Lower leg skin (tissue), 3 donors: Measurements from ENCODE around the gene MPHOSPH10.
"Not testable (repeated sequence)": the region's sequence is repeated elsewhere in the genome, so short reads cannot be mapped to it uniquely, and the experiment has no call there.

Source experiments
- POLR2A ChIP-seq, 2 donors: fragments of 450-650 bp; IDR thresholded peaks; one replicate each; pipeline ENCODE4 v1.6.1; 2016 to 2017; ENCODE audit warnings: antibody characterized with exemption in 2 of 2, mild to moderate bottlenecking in 1 of 2, moderate library complexity in 1 of 2
- TF ChIP-seq, protein P1 (sequence below), 3 donors: fragments of 450-650 bp; IDR thresholded peaks; one replicate each; pipeline ENCODE4 v1.5.1; 2016; ENCODE audit warnings: antibody characterized with exemption in 3 of 3, mild to moderate bottlenecking in 3 of 3, moderate library complexity in 2 of 3

GRCh38 chr2:71178836-71179235 is 48.4 kb downstream of the MPHOSPH10 start:
- TF ChIP-seq, protein P1, sequence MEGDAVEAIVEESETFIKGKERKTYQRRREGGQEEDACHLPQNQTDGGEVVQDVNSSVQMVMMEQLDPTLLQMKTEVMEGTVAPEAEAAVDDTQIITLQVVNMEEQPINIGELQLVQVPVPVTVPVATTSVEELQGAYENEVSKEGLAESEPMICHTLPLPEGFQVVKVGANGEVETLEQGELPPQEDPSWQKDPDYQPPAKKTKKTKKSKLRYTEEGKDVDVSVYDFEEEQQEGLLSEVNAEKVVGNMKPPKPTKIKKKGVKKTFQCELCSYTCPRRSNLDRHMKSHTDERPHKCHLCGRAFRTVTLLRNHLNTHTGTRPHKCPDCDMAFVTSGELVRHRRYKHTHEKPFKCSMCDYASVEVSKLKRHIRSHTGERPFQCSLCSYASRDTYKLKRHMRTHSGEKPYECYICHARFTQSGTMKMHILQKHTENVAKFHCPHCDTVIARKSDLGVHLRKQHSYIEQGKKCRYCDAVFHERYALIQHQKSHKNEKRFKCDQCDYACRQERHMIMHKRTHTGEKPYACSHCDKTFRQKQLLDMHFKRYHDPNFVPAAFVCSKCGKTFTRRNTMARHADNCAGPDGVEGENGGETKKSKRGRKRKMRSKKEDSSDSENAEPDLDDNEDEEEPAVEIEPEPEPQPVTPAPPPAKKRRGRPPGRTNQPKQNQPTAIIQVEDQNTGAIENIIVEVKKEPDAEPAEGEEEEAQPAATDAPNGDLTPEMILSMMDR (IDR thresholded peaks at IDR 0.05), result not testable (repeated sequence)
- TF ChIP-seq POLR2A (IDR thresholded peaks at IDR 0.05), result not testable (repeated sequence)
